Activated gamma-delta T cell treated with anti-CD3 and anti-CD28 coated beads, Interleukin-2, amount 50 U/mL, for 16 hours (primary cell): ENCODE measurements around the gene GP9.
"Not testable (repeated sequence)": the region's sequence is repeated elsewhere in the genome, so short reads cannot be mapped to it uniquely, and the experiment has no call there.

Source experiments
- DNase-seq: peaks from one replicate; pipeline ENCODE4 v3.0.0-alpha.2; 2020; ENCODE audit warnings: low read depth

The GP9 gene

DNA sequence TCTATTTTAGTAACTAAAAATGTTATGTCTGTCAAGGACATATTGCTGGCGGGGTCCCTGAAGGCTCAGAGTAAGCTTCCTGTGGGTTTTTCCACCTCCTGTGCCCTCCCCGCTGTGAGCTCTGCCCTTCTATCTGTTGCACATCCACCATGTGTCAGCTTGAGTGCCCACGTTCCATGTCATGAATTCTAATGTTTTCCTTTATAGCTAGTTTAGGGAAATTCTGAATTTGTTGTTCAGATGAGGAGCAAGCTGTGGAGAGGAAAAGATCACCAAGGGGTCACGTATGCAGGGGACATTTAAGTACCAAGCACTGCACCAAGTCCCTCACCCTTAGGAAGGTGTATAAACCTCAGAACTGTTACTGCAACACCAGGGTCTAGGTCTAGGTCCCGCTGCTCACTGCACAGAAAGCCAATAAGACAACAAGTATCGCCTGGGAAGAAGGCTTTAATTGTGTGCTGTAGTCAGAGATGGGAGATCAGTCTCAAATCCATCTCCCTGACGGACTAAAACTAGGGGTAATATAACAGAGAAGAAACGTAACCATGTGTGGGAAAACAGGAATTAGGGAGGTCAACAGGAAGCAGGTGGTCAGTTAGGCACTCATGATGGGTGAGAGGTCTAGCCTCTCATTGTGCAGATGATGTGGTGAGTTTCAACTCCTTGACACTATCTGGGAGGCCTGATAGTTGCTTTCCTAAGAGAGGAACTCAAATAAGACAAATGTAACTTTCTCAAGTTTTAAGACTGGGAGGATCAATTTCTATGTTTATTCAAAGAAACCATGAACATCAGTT lies 9.7 kb downstream of the GP9 start:
- no peak for DNase-seq

DNA sequence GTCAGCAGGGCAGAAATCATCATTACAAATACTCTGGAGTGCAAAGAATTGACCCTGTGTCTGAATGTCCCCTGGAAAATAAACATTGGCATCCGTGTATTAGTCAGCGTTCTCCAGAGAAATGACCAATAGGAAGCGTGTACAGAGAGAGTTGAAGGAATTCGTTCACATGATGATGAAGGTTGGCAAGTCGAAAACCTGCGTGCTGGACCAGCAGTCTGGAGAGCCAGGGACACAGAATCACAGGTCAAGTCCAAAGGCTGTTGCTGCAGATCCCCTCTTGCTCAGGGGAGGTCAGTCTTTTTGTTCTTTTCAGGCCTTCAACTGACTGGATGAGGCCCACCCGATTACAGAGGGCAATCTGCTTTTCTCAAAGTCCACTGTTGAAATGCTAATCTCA lies 16.6 kb downstream of the GP9 start:
- no peak for DNase-seq

DNA sequence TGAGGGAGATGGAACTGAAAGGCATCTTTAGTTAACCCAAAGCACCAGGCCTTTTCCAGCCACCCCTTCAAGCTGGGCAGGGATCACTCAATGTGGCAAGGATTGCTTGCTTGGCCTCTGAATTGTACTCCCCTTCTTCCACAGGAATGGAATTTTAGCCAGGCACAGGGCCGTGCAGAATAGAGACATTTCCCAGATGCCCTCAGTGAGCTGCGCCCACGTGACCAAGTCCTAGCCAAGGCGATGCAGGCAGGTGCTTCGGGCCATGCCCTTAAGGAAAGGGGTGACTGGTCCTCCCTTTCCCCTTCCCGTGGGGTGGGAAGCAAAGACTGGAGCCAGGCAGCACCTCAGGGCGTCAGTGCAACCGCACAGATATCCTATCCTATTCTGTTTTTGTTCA lies 17.9 kb downstream of the GP9 start:
- DNase-seq: no peak

DNA sequence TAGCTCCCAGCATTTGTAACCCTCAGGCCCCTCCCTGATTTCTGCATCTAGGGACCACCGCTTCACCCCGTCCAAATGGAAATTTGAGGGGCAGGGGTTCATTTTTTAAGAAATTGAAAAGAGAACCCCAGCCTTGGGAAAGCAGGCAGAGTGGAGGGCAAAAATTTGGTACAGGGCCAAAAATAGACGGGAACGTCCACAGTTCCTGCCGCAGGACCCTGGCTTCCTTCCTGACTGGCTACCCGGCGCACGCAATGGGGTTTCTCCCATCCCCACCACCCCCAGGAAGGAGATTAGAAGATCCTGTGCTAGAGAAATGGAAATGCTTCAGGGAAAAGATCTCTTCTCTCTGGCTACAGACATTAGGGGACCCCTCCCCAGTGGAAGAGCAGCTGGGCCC lies 20.9 kb downstream of the GP9 start:
- no peak for DNase-seq

DNA sequence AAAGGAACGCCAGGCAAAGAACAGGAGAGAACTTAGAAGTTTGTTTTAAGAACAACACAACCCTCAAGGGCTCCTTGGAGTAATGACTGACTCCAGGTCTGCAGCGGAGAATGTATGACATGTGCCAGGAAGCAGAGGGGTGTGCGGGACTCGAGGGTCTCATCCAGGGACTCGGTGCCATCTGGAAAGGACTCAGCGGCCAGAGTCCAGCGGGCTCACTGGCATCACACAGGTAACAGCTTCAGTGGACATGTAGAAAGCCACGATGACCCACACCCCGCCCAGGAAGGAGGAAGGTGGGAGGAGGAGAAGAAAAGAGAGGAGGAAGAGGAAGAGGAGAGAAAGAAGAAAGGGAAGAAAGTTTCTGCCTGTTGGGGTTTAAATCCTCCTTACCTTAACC lies 21.4 kb downstream of the GP9 start:
- DNase-seq: no peak

DNA sequence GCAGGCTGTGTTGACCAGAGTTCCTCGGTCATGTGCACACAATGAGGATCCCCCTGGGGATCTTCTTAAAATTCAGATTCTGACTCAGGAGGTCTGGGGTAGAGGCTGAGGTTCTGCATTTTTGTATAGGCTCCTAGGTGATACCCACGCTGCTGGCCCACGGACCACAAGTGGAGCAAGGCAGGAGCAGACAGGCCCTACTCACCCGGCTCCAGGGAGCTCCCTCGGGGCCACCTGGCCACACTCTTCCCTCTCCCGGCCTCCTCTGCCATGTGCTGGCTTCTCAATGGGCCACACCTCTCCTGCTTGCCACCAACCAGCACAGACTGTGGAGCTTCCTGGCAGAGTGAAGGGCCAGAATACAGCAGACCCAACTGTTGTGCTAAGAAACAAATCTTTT lies 23.9 kb downstream of the GP9 start:
- no peak for DNase-seq

DNA sequence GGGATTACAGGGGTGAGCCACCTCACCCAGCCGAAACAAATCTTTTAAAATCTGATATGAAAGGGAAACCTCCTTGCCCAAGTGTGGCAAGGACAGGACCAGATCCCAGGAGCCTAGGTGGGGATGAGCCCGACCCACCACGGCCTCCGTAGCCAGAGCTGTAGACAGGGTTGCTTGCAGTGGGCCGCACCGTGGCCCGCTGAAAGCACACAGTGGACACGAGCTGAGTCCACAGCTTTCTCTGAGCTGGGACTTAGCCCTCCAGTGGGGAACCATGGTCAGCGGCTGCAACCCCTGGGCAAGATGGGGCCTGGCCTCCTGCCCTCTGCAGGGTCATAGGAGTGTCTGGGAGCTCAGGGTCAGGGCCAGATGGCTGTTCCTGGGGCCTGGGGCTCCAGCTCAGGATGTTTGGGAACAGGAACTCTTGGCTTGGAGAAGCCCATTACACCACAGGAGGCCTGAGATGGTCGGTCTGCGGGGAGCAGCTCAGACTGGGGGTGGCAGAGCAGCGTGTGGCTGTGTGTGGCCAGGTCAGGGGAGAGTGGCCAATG lies 24.7 kb downstream of the GP9 start:
- no peak for DNase-seq

DNA sequence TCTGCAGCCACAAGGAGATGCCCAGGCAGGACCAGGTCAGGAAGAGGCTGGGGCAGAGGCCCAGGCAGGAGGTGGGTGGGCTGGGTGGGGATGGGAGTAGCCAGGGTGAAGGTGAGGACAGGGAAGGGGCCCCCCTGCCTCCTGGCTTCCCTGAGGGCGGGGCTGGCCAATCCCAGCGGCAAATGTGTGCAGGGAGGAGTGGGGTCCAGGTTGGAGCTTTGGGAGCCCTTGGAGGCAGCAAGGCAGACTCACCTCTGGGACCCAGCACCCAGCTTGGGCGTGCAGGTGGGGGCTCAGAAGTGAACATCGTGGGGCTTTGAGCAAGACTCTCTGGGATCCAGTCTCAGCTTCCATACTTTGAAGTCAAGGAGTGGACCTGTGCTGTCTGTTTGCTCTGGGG lies 25.2 kb downstream of the GP9 start:
- DNase-seq: no peak

DNA sequence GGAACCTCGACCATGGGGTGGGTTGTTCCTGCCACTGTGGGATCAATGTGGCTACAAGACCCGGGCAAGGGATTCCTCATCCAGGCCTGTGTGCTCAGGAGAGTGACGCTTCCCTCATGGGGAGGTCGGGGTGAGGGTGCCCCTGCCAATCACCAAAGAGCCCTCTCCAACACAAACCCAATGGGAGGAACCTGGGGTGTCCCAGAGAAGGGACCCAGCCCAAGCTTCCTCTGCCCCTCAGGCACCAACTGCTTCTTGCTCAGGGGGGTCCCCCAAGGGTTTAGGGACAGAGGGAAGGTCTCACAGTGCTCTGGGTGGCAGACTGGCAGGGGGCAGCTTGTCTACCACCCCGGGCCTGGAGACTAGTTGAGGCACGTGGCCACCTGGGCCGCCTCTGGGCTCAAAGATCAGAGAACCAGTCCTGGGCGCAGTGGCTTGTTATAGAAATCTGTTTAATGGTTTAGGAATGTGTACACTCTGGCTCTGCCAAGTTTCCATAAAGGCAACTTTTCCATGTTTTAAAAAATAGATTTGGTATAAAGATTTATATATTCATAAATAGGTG lies 26.6 kb downstream of the GP9 start:
- no peak for DNase-seq

DNA sequence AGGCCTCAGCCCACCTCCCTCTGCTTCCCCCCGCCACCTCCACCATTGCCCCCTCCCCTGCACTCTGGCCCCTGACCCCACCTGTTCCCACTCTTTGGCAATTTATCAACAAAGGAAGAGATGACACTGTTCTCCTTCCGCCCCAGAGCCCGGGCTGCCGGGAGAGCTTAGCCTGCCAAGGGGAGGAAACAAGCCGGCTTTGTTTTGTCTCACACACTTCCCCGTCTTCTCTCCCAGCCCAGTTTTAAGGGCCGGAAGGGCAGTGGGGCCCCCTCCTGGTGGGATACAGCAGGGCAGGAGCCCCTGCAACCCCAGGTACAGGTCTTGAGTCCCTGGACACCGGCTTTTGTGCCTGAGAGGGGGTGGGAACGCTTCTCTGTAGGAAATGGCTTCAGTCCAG lies 27.3 kb downstream of the GP9 start:
- DNase-seq: not testable (repeated sequence)

DNA sequence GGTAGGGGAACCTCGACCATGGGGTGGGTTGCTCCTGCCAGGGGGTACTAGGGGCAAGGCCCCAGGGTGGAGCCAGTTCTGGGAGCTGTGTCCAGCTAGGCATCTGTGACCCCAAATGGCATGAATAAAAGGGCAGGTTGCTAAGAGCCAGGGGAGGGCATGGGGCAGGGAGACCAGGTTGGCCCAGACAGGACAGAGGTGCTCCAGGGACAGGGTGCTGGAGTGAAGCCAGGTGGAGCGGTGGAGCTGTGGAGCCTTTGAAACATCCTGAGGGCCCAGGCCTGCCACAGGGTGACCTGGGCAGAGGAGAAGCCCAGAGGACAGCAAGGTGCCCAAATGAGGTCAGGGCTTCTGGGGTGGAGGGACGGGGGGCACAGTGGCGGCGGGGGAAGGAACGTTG lies 27.7 kb downstream of the GP9 start:
- not testable (repeated sequence) for DNase-seq

DNA sequence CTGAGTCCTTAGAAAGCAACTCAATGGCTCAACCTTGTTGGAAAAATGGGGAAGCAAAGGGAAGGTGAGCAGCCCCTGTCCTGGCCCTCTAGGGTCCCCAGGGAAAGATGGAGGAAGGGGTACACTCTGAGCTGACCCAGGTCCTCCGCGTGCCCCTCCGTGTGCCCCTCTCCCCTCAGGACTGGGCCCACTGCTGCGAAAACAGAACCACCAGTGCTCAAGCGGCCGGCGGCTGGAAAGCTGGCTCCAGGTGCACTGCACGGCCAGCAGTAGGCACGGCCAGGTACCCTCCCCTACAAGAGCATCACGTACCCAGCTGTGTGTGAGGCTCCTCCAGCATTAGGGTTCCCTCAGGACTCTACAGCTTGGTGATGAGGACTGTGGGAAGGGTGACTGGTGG lies 34.7 kb downstream of the GP9 start:
- no peak for DNase-seq

DNA sequence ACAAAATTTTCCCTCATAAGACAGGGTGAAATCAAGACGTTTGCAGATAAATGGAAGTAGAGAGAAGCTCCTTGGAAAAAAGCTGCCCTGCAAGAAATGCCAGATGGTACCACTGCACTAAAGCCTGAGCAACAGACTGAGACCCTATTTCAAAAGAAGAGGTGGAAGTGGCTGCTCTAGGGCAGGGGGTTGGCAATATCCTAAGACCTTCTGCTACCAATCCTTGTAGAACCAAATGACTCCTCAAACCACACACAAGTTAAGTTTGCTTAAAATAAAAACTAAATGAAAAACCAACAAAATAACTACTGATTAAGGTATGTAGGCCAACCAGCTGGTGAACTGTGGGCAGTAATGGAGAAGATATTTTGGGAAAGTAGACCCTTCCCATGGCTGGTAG lies 39.7 kb downstream of the GP9 start:
- no peak for DNase-seq

DNA sequence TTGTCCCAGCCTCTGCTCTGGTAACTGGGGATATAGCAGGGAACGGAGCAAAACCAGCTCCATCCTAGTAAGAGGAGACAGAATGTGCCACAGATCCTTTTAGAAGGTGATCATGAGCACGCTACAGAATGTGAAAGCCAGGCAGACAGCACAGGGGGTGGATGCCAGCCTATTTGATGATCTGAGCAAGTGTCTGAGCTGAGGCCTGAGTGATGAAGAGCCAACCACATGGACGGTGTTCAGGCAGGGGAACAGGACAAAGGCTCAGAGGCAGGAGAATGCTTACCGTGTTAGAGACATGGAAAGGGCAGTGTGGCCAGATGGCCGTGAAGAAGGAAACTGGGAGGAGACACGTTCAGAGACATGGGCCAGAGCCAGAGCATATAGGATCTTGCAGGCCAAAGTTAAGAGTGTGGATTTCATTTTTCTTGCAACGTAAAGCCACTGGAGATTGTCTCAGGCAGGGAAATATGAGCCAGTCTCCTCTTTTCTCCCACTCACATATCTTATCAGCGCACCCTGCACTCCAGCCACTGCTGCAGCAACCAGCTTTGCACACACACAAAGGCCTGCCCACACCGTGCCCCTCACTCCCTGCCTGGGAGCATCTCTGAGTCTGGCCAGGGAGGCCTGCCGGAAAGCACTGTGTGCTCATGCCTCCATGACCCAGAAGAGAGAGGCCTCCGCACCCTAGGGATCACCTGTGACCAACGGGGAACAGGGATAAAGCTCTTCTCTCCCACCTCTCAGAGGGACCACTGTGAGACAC lies 41.0 kb downstream of the GP9 start:
- DNase-seq: no peak

DNA sequence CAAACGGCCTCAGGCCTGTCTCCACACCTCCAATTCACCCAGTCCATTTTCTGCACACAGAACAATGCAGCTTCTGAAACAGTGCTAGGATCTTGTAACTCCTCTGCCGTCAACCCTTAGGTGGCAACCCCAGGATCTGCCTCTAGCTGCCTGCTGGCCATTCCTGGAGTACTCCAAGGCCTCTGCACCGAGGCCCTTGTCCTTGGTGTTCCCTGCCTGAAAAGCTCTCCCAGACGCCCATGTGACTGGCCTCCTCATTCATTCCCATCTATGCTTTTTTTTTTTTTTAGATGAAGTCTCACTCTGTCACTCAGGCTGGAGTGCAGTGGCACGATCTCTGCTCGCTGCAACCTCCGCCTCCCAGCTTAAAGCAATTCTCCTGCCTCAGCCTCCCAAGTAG lies 42.7 kb downstream of the GP9 start:
- DNase-seq: no peak

DNA sequence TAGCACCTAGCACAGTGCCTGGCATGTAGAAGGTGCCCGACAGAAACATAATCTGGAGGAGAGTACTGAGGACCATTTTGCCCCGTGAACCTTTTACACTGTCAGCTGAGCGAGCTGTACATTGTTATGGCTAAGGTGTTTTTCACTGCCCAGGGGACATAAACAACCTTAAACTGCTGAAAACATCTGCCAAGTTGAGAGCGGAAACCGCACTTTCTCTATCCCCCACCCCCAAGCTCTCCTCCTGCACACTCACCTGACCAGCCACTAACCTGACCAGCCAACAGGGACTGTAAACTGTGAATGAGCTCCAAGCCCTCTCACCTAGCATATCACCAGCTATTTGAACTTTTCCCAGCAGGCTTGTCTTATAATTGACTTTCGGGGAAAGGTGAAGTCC lies 43.5 kb downstream of the GP9 start:
- no peak for DNase-seq

DNA sequence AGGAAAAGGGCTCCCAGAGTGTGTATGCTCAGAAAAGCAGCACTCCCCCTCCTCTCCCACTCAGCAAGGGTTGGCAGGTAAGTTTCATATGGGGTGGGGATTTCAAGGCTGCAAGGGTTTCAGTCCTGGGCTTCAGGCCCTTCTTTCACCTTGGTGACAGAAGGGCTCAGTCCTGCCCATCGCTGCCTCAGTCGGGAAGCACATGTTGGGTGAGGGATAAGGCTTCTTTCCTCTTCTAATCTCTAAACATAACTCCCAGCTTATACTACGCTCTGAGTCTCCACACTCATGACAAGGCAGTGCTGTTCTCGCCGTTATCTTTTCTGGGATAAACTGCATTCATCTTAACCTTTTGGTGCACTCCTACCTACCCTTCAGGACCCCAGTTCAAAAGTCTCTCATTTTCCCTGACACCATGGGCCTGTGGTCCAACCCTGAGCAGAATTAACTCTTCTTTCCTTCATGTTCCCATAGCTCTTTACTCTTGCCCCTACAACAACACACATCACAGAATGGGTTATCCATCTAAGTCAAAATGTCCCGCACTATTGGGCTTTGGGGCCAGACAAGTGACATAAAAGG lies 44.0 kb downstream of the GP9 start:
- DNase-seq: no peak

DNA sequence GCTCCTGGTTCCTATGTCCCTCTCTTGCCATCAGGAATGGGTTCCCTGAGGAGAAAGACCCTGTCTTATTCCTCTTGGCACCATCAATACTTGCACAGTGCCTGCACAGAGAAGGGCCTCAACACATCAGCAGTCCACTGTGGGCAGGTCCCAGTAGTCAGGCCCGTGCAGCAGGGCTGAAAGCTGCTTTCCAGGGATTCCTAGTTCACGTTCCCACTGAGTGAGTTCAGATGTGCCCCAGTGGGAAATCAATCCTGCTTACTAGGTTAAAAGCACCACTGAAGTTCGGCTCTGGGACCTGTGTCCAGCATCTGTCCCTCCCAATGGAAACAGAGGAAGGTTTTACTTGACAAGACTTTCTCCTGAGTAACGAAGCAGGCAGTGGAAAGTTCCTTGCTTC lies 45.3 kb downstream of the GP9 start:
- no peak for DNase-seq

DNA sequence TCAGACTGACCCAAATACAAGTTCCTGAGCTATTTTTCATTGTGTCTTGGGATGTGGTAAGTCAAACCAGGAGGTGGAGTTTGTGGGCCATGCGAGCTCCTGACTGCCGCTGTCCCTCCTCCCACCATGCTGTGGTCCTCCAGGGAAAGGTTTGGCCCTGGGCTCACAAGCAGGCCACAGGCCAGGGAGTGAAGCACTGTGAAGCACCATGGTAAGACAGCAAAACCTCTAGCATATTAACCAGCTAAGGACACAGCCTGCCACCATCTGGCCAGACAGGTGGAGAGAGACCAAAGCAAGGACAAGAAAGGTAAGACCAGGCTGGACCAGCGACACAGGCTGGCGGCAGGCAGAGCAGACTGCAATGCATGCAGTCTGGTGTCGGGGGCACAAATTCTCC lies 45.7 kb downstream of the GP9 start:
- DNase-seq: no peak

DNA sequence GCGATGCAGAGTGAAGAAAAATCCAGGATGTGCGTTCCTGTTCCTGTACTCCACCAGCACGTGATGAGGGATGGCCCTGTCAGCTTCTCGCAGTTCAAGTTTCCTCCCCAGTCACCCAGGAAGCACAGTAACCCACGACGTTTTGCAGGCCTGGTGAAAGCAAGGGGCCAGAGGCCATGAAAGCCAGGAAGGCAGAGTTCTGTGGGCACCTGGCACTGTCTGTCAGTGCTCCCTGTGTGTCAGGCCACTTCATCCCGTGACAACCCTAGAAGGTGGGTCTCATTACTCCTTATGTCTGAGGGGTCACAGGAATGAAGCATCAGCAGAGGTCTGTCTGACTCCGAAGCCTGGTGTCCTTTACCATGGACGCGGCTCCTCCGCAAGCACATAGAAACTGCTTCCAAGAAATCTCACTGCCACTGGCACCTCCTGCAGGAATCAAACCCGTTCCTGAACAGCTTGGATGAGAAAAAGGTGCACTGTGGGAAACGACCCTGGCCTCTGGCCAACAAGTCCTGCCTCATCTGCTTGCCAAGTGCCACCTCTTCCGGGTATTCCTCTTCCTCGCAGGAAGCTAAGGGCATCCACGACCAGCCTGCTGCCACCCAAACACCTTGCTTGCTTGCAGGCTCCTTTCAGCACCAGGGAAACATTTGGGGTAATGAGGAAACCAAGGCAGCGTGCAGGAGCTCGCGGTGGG lies 46.4 kb downstream of the GP9 start:
- no peak for DNase-seq

DNA sequence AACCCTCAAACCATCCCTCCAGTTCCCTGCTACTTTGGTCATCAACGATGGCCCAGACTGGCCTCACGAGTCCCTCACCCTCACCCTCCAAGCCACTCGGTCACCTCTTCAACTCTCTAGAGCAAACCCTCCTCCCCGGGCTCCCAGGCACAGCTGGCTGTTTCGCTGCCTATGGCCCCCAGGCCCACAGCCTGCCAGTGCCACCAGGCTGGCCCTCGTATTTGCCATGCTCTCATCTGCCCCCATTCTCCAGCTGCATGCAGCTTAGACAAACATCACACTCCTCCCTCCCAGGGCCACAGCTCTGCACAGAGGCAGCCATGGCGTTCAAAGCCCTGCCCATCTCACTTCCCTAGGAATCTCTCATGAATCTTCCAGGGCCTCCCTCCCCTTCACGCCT lies 47.2 kb downstream of the GP9 start:
- DNase-seq: no peak
